HG02623 (cell line): ENCODE data around the gene BCAS4.

ENCODE experiments used
- ATAC-seq: cut with Tn5 transposase; IDR thresholded peaks from one replicate; pipeline ENCODE4 v1.9.1; 2021; ENCODE audit warnings: moderate library complexity; ENCODE audit not compliant: unreplicated experiment

BCAS4 gene

DNA sequence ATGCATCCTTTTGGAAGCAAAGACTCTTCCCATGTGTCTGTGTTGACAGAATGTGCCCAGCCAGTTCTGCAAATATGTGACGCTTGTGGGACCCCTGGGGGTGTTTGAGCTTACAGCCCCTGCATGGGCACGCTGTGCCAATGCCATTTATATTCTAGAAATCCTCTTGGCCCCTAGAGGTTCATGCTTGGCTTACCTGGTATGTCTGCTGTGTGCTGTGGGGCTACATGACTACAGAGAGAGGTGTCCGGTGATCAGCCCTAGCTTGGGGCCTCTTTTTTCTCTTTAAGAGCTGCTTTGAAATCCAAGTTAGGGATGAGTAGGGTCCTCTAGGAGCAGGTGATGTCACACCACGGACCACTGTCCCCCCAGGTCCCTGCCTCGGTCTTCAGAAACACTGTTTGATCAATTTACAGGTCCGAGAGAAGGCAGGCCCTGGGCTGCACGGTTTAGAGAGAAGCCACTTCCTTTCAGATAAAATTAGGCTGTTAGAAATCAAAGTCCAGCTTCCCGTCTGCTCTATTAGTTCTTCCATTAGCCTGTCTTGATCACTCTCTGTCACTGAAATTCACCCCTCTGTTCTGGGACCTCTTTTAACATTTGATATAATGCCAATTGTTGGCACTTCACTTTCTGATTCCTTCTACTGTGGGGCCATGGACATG is 26.5 kb downstream of the BCAS4 start:
- no peak for ATAC-seq

GRCh38 chr20:50821994-50822393 is 27.1 kb downstream of the BCAS4 start:
- ATAC-seq: no peak

DNA sequence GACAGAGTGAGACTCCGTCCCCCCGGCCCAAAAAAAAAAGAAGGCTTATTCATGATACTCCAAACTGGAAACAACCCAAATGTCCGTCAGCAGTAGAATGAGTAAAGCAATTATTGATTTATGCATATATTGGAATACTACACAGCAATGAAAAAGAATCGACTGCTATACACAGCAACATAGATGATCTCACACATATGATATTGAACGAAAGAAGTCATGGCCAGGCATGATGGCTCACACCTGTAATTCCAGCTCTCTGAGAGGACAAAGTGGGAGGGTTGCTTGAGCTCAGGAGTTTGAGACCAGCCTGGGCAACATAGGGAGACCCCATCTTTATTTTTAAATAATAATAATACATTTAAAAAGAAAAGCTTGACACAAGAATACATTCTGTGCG is 28.5 kb downstream of the BCAS4 start:
- ATAC-seq: no peak

DNA sequence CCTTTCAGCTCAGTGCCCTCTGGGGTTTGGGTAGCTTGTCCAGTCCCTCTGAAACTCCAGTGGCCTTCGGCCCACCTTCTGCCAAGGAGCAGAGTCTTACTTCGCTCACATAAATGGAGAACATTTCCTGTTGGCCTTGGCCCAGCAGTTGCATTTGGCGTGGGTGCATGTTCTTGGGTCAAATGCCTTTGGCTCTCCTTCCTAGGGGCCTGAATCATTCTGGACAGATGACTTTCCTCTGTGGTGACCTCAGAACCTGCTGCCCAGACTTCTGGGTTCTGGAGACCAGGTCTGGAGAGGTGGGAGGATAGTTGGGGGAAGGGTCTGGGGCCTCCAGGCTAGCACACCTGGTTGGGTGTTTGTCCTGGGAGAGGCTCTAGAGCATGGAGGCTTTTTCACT is 29.3 kb downstream of the BCAS4 start:
- no peak for ATAC-seq

- ATAC-seq: no peak
These were observed 31.3 kb downstream of the BCAS4 start for GRCh38 chr20:50826121-50826520.

DNA sequence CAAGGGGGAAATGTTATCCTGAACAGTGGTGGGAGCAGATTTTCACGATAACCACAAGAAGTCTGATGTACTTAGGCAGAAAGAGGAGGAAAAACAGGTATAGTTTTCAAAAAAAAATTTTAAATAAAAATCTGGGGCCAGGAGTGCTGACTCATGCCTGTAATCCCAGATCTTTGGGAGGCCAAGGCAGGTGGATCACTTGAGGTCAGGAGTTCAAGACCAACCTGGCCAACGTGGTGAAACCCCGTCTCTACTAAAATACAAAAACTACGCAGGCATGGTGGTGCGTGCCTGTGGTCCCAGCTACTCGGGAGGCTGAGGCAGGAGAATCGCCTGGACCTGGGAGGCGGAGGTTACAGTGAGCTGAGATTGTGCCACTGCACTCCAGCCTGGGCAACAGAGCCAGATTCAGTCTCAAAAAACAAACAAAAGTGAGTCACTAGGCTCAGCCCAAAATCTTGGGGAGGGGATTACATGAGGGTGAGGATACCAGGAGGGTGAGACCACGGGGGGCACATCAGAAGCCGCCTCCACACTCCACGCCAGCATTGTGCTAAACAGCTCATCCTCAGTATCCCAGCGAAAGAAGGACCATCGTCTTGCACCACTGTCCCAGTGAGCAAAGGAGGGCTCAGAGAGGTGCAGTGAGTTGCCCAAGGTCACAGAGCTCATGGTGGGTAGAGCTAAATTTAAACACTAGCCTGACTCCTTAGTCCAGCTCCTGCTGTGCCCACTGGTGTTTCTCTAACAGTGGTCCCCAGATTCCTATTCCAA is 33.7 kb downstream of the BCAS4 start:
- no peak for ATAC-seq

DNA sequence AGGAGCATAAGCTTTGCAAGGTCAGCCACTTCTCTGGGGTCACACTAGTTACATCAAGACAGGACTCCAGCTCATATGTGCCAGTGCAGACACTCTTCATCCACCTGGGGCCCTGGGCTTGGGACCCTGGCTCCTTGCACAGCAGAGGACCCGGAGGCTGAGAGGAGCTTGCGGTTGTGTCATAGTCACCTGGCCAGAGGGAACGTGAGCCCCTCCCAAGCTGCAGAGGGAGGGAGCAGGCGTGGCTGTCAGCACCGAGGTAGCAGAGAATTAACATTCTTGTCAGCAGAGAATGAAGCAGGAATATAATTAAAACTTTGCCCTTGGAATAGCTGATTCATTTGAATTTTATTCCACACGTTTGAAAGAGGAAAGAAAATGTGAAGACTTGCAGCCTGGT is 36.8 kb downstream of the BCAS4 start:
- no peak for ATAC-seq

GRCh38 chr20:50834599-50835005 is 39.7 kb downstream of the BCAS4 start:
- ATAC-seq: no peak

DNA sequence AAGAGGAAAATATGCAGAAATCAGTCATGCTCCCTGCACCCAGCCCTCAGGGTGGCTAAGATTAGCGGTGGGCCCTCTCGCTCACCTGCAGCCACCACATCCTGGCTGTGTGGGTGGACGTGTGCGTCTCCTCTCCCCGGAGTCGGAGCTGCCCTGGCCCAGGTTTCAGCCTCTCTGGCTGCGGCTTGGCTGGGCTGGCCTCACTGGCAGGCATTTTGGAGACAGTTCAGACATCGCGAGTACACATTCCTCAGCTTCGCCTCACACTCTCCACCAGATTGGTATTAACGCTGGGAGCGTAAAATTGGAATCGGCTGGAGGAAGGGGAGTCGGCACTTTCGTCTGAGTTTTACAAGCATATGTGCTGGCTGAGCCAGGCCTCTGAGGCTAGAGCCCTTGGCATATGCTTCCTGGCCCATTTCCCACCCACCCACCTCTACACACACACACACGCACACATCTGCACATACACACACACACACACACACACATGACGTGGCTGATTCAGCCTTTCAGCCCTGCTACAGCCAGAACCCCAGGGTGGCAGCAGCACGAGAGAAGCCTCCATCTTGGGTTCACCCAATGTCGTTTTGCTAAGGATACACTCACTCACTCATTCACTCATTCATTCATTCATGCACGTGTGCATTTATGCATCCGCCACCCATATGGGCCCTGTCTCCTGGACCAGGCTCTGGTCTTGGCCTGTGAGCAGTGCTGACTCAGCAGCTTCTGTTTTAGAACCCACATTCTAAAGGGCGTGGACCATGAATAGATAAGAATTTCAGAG is 42.9 kb downstream of the BCAS4 start:
- peak; percentile 91 for ATAC-seq

DNA sequence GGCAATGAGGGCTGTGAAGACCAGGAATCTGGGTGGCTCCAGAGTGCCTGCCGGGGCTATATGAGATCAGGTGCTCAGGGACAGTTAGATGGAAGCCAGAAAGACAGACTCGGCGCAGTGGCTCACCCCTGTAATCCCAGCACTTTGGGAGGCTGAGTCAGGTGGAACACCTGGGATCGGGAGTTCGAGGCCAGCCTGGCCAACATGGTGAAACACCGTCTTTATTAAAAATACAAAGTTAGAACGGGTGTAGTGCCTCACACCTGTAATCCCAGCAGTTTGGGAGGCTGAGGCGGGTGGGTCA is 43.4 kb downstream of the BCAS4 start:
- no peak for ATAC-seq

GRCh38 chr20:50838707-50839385 is 44.0 kb downstream of the BCAS4 start:
- ATAC-seq: no peak

GRCh38 chr20:50842821-50843220 is 48.0 kb downstream of the BCAS4 start:
- ATAC-seq: no peak

DNA sequence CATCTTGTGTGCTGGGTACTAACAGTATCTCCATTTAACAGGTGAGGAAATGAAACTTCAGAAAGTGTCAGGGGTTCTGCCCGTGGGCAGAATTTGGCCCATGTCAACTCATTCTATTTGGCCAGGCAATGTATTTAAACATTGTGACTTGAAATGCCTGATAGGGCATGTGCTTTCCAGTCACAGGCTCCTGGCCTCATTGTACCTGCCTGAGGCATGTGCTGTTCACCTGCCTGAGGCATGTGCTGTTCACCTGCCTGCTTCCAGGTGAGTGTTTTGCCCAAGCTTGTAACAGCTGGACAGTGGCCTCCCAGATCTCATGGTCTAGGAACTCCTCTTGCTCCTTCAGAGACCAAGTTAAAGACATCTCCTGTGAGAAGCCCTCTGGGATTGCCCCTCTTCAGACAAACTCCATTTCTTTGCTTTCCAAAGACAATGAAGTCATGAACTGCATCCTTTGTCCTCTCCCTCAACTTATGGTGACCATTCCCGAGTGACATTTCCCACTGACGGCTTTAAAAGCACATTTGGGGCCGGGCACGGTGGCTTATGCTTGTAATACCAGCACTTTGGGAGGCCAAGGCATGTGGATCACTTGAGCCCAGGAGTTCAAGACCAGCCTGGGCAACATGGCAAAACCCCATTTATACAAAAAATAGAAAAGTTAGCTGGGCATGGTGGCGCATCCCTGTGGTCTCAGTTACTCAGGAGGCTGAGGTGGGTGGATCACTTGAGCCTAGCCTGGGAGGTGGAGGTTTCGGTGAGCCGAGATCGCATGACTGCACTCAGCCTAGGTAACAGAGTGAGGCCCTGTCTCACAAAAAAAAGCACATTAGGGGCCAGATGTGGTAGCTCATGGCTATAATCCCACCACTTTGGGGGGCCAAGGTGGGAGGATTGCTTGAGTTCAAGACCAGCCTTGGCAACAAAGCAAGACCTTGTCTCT is 48.7 kb downstream of the BCAS4 start:
- no peak for ATAC-seq

DNA sequence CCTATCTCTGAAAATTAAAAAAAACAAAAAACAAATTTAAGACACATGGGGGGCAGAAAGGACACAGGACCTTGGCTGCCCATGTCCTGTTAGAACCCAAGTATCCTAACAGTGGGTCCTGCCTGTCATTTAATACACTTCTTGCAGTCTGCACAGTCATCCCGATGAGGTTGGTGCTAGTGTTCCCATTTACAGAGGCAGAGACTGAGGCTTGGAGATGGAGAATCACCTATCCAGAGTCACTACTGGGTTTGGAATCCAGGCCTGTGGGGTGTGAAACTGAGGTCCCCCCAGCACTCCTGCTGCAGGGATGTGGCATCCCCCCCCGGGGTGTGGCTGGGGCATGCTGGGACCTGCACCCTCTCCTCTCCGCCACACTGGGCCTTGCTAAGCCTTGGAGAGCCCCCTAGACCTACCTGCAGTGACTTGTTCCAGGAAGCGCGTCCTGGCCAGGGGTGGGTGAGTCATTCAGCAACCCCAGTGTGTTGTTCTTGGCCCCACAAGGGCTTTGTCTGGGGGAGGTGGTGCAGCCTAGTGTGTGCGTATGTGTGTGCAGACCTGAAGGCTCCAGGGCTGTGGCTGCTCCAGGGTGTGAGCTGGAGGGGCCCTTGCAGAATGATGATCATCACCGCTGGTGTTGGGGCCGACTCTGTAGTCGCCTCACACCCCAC is 49.7 kb downstream of the BCAS4 start:
- ATAC-seq: peak; percentile 94

GRCh38 chr20:50845566-50846215 is 50.8 kb downstream of the BCAS4 start:
- no peak for ATAC-seq

DNA sequence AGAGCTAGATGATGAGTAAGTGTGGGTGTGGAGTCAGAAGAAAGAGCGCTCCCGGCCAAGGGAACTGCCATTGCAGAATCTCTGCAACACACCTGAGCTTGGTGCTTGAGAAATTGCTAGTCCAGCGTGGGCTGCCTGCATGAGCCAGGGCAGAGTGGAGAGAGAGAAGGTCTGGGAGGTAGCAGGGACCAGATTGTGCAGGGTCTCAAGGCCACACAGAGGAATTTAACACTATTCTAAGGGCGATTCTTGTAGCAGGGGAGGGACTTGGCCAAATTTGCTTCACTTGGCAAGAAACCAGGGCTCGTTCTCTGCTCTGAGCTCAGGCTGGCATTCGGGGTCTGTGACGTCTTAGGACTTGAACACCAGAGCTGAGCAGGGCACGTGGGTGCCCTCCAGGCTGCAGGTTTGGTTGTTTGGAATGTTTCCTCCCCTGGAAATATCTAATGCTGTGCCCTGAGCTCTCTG is 53.5 kb downstream of the BCAS4 start:
- ATAC-seq: no peak

DNA sequence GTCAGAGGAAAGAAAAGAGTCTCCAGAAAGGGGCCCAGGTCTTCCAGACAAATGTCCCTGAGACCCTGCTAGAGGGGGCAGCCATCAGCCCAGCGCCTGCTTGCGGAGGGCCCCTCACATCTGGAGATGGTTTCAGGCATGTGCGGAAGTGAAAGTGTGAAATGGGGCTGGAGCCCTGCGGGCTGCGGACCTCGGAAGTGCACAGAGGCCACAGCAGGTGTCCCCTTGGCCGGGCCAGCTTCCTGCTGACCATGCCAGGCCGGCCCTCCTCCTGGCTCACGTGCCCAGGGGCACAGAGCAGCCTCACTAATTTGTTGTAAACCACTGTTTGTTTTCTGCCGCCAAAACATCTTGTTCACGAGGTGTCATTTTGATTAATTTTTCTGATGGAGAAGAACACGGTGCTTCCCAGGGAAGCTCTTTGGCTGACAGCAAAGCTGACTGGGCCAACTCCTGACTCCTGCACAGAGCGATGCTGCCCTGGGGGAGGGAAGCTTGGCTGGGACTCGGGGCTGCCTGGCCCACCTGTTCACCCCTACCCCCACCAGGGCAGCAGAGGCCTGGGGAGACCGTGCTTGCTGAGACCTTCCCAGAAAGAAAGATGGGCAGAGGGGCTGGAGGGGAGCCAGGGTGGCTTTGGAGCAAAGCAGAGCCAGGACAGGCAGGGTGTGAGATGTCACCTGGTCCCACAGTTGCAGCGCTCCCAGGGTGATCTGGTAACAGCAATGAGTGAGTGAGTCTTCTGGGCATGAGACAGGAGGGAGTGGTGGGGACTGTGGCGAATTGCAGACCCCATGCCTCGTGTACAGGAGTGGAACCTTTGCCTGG is 54.2 kb downstream of the BCAS4 start:
- no peak for ATAC-seq

DNA sequence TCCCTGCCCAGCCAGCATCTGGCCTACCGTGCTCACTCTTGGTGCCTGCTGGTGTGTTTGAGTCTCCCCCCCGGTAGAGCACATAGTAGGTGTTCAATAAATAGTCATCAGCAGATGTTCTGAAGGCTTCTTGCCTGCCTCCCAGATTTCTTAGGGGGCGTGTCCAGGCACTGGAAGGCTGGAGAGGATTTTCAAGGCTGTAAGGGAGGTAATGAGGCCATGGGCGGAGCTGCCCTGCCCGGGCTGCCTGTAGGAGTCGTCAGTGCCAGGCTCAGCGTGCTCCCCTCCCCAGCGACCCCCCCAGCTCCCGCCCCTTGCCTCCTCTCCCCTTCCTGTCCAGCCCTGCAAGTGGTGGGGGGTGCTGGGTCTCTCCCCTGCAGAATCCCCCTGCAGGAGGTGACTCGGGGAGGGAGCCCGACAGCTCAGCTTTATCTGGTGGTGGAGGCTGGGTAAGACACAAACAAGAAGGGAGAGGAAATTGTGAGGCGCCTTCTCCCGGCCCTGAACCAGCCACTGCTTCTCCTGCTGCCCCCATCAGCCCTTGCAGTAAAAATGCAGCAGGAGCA is 55.9 kb downstream of the BCAS4 start:
- ATAC-seq: no peak
